ENCODE results near the gene XYLT1.

The XYLT1 gene

GRCh38 chr16:17223576-17223975 lies 247.2 kb downstream of the XYLT1 start:
- H3K23ac ChIP-seq (ENCODE audit: low read length) = no peak overlapping the region
- DNase-seq = no peak
- H2BK120ac ChIP-seq (ENCODE audit: low read depth, low read length) = no peak overlapping the region
- H3K4ac ChIP-seq (ENCODE audit: low read depth, low read length) = no peak overlapping the region
- peaks cover 2% of the 10 kb centered on the region for H3K79me1 ChIP-seq (ENCODE audit: low read length)
- no peak overlapping the region for H2BK5ac ChIP-seq (ENCODE audit: low read length)
- H3K9ac ChIP-seq (ENCODE audit: low read length) = no peak overlapping the region
- H2BK15ac ChIP-seq (replicated peaks; ENCODE audit: low read depth) = no peak overlapping the region
- no peak overlapping the region for H3K18ac ChIP-seq (ENCODE audit: low read length)
- peaks cover 3% of the 10 kb centered on the region for H3K4me1 ChIP-seq (ENCODE audit: control insufficient read depth, low read depth, low read length)
- H3K4me3 ChIP-seq (ENCODE audit: low read length) = no peak overlapping the region
- H3K4me2 ChIP-seq (ENCODE audit: low read length) = no peak overlapping the region
- H3K36me3 ChIP-seq (ENCODE audit: control insufficient read depth, insufficient read depth, low read length) = no peaks in the 10 kb centered on the region
- H4K5ac ChIP-seq (ENCODE audit: low read length) = no peak overlapping the region
- no peak overlapping the region for H3K56ac ChIP-seq (ENCODE audit: low read length)
- H4K8ac ChIP-seq (ENCODE audit: low read depth, low read length) = no peak overlapping the region
- no peaks in the 10 kb centered on the region for H3K27me3 ChIP-seq (ENCODE audit: insufficient read depth, low read length, poor library complexity)
- no peak overlapping the region for H2AK5ac ChIP-seq (ENCODE audit: low read length)
- no peaks in the 10 kb centered on the region for H3K79me2 ChIP-seq (ENCODE audit: control insufficient read depth, insufficient read depth, low read length)
- no peak overlapping the region for H3K27ac ChIP-seq (ENCODE audit: low read depth, low read length)
- WGBS (ENCODE audit: extremely low coverage, insufficient coverage, low lambda C conversion rate) = no CpG with 5 or more reads among the region's 3 CpGs

- H2BK120ac ChIP-seq (ENCODE audit: low read depth, low read length) = no peak overlapping the region
- no peak overlapping the region for H3K27ac ChIP-seq (ENCODE audit: low read depth, low read length)
- no peak overlapping the region for H3K9ac ChIP-seq (ENCODE audit: low read length)
- no CpG with 5 or more reads among the region's 12 CpGs for WGBS (ENCODE audit: extremely low coverage, insufficient coverage, low lambda C conversion rate)
- H3K4me3 ChIP-seq (ENCODE audit: low read length) = no peak overlapping the region
- H3K18ac ChIP-seq (ENCODE audit: low read length) = no peak overlapping the region
- no peak overlapping the region for H2AK5ac ChIP-seq (ENCODE audit: low read length)
- H3K79me2 ChIP-seq (ENCODE audit: control insufficient read depth, insufficient read depth, low read length) = no peaks in the 10 kb centered on the region
- peaks cover 3% of the 10 kb centered on the region for H3K4me1 ChIP-seq (ENCODE audit: control insufficient read depth, low read depth, low read length)
- no peak overlapping the region for H2BK15ac ChIP-seq (replicated peaks; ENCODE audit: low read depth)
- no peak overlapping the region for H2BK5ac ChIP-seq (ENCODE audit: low read length)
- no peaks in the 10 kb centered on the region for H3K27me3 ChIP-seq (ENCODE audit: insufficient read depth, low read length, poor library complexity)
- DNase-seq = peak; percentile 22
- no peak overlapping the region for H4K5ac ChIP-seq (ENCODE audit: low read length)
- no peak overlapping the region for H4K8ac ChIP-seq (ENCODE audit: low read depth, low read length)
- peaks cover 2% of the 10 kb centered on the region for H3K79me1 ChIP-seq (ENCODE audit: low read length)
- no peak overlapping the region for H3K4me2 ChIP-seq (ENCODE audit: low read length)
- H3K23ac ChIP-seq (ENCODE audit: low read length) = no peak overlapping the region
- no peaks in the 10 kb centered on the region for H3K36me3 ChIP-seq (ENCODE audit: control insufficient read depth, insufficient read depth, low read length)
- no peak overlapping the region for H3K4ac ChIP-seq (ENCODE audit: low read depth, low read length)
- no peak overlapping the region for H3K56ac ChIP-seq (ENCODE audit: low read length)
These were observed 247.8 kb downstream of the XYLT1 start for GRCh38 chr16:17222871-17223401.

- no peak overlapping the region for H3K56ac ChIP-seq (ENCODE audit: low read length)
- no peak overlapping the region for H2AK5ac ChIP-seq (ENCODE audit: low read length)
- no peak overlapping the region for H2BK5ac ChIP-seq (ENCODE audit: low read length)
- H3K79me2 ChIP-seq (ENCODE audit: control insufficient read depth, insufficient read depth, low read length) = no peaks in the 10 kb centered on the region
- no peak overlapping the region for H3K9ac ChIP-seq (ENCODE audit: low read length)
- no peak overlapping the region for H4K5ac ChIP-seq (ENCODE audit: low read length)
- peaks cover 3% of the 10 kb centered on the region for H3K4me1 ChIP-seq (ENCODE audit: control insufficient read depth, low read depth, low read length)
- no peak overlapping the region for H2BK120ac ChIP-seq (ENCODE audit: low read depth, low read length)
- H3K36me3 ChIP-seq (ENCODE audit: control insufficient read depth, insufficient read depth, low read length) = no peaks in the 10 kb centered on the region
- no peak overlapping the region for H3K18ac ChIP-seq (ENCODE audit: low read length)
- H3K4me2 ChIP-seq (ENCODE audit: low read length) = no peak overlapping the region
- H3K4ac ChIP-seq (ENCODE audit: low read depth, low read length) = no peak overlapping the region
- no peaks in the 10 kb centered on the region for H3K79me1 ChIP-seq (ENCODE audit: low read length)
- no peak overlapping the region for H3K27ac ChIP-seq (ENCODE audit: low read depth, low read length)
- WGBS (ENCODE audit: extremely low coverage, insufficient coverage, low lambda C conversion rate) = no CpG with 5 or more reads among the region's 2 CpGs
- H3K23ac ChIP-seq (ENCODE audit: low read length) = no peak overlapping the region
- DNase-seq = no peak
- no peak overlapping the region for H4K8ac ChIP-seq (ENCODE audit: low read depth, low read length)
- H3K4me3 ChIP-seq (ENCODE audit: low read length) = no peak overlapping the region
- H3K27me3 ChIP-seq (ENCODE audit: insufficient read depth, low read length, poor library complexity) = no peaks in the 10 kb centered on the region
- H2BK15ac ChIP-seq (replicated peaks; ENCODE audit: low read depth) = no peak overlapping the region
These were observed 250.8 kb downstream of the XYLT1 start for GRCh38 chr16:17219991-17220390.

- Histone ChIP-seq H3K27me3 (ENCODE audit: insufficient read depth, low read length, poor library complexity) (no peaks in the 10 kb centered on the region), H3K4me3 (ENCODE audit: low read length) (no peak overlapping the region), H2AK5ac (ENCODE audit: low read length) (no peak overlapping the region), H3K27ac (ENCODE audit: low read depth, low read length) (no peak overlapping the region), H2BK5ac (ENCODE audit: low read length) (no peak overlapping the region), H3K79me1 (ENCODE audit: low read length) (no peaks in the 10 kb centered on the region), H3K4ac (ENCODE audit: low read depth, low read length) (no peak overlapping the region), H3K4me2 (ENCODE audit: low read length) (no peak overlapping the region), H3K36me3 (ENCODE audit: control insufficient read depth, insufficient read depth, low read length) (no peaks in the 10 kb centered on the region), H3K23ac (ENCODE audit: low read length) (no peak overlapping the region), H4K8ac (ENCODE audit: low read depth, low read length) (no peak overlapping the region), H2BK15ac (replicated peaks; ENCODE audit: low read depth) (no peak overlapping the region), H3K56ac (ENCODE audit: low read length) (no peak overlapping the region), H2BK120ac (ENCODE audit: low read depth, low read length) (no peak overlapping the region), H3K4me1 (ENCODE audit: control insufficient read depth, low read depth, low read length) (no peaks in the 10 kb centered on the region), H3K79me2 (ENCODE audit: control insufficient read depth, insufficient read depth, low read length) (no peaks in the 10 kb centered on the region), H3K18ac (ENCODE audit: low read length) (no peak overlapping the region), H4K5ac (ENCODE audit: low read length) (no peak overlapping the region), H3K9ac (ENCODE audit: low read length) (no peak overlapping the region)
- no CpG with 5 or more reads among the region's 8 CpGs for WGBS (ENCODE audit: extremely low coverage, insufficient coverage, low lambda C conversion rate)
- no peak for DNase-seq
These were observed 254.8 kb downstream of the XYLT1 start for GRCh38 chr16:17215936-17216335.

- Histone ChIP-seq H3K4me1 (ENCODE audit: control insufficient read depth, low read depth, low read length) (no peaks in the 10 kb centered on the region), H3K36me3 (ENCODE audit: control insufficient read depth, insufficient read depth, low read length) (no peaks in the 10 kb centered on the region), H3K4ac (ENCODE audit: low read depth, low read length) (no peak overlapping the region), H3K27me3 (ENCODE audit: insufficient read depth, low read length, poor library complexity) (no peaks in the 10 kb centered on the region), H2BK120ac (ENCODE audit: low read depth, low read length) (no peak overlapping the region), H2AK5ac (ENCODE audit: low read length) (no peak overlapping the region), H3K79me1 (ENCODE audit: low read length) (no peaks in the 10 kb centered on the region), H4K8ac (ENCODE audit: low read depth, low read length) (no peak overlapping the region), H4K5ac (ENCODE audit: low read length) (no peak overlapping the region), H3K4me3 (ENCODE audit: low read length) (no peak overlapping the region), H3K23ac (ENCODE audit: low read length) (no peak overlapping the region), H2BK15ac (replicated peaks; ENCODE audit: low read depth) (no peak overlapping the region), H3K9ac (ENCODE audit: low read length) (no peak overlapping the region), H3K4me2 (ENCODE audit: low read length) (no peak overlapping the region), H3K79me2 (ENCODE audit: control insufficient read depth, insufficient read depth, low read length) (no peaks in the 10 kb centered on the region), H3K27ac (ENCODE audit: low read depth, low read length) (no peak overlapping the region), H3K18ac (ENCODE audit: low read length) (no peak overlapping the region), H3K56ac (ENCODE audit: low read length) (no peak overlapping the region), H2BK5ac (ENCODE audit: low read length) (no peak overlapping the region)
- no CpG with 5 or more reads among the region's 2 CpGs for WGBS (ENCODE audit: extremely low coverage, insufficient coverage, low lambda C conversion rate)
- DNase-seq = no peak
These were observed 255.5 kb downstream of the XYLT1 start for GRCh38 chr16:17215306-17215705.

GRCh38 chr16:17213974-17214373 lies 256.8 kb downstream of the XYLT1 start:
- Histone ChIP-seq H3K9ac (ENCODE audit: low read length) (no peak overlapping the region), H2AK5ac (ENCODE audit: low read length) (no peak overlapping the region), H3K4me2 (ENCODE audit: low read length) (no peak overlapping the region), H3K4me3 (ENCODE audit: low read length) (no peak overlapping the region), H3K79me2 (ENCODE audit: control insufficient read depth, insufficient read depth, low read length) (no peaks in the 10 kb centered on the region), H2BK5ac (ENCODE audit: low read length) (no peak overlapping the region), H2BK15ac (replicated peaks; ENCODE audit: low read depth) (no peak overlapping the region), H3K56ac (ENCODE audit: low read length) (no peak overlapping the region), H3K79me1 (ENCODE audit: low read length) (no peaks in the 10 kb centered on the region), H2BK120ac (ENCODE audit: low read depth, low read length) (no peak overlapping the region), H3K23ac (ENCODE audit: low read length) (no peak overlapping the region), H4K8ac (ENCODE audit: low read depth, low read length) (no peak overlapping the region), H3K4me1 (ENCODE audit: control insufficient read depth, low read depth, low read length) (no peaks in the 10 kb centered on the region), H3K36me3 (ENCODE audit: control insufficient read depth, insufficient read depth, low read length) (no peaks in the 10 kb centered on the region), H4K5ac (ENCODE audit: low read length) (no peak overlapping the region), H3K4ac (ENCODE audit: low read depth, low read length) (no peak overlapping the region), H3K27me3 (ENCODE audit: insufficient read depth, low read length, poor library complexity) (no peaks in the 10 kb centered on the region), H3K27ac (ENCODE audit: low read depth, low read length) (no peak overlapping the region), H3K18ac (ENCODE audit: low read length) (no peak overlapping the region)
- no CpG with 5 or more reads among the region's 3 CpGs for WGBS (ENCODE audit: extremely low coverage, insufficient coverage, low lambda C conversion rate)
- DNase-seq = no peak
